Activated CD4-positive, alpha-beta T cell treated with anti-CD3 and anti-CD28 coated beads for 36 hours (primary cell): ENCODE results near the gene HOXC9. TPM values are rescaled to one million over a fixed set of nuclear protein-coding genes. Genes with fewer than 3 reads are reported as not detected.

Experiments used
- ATAC-seq: fragments of 200-7000 bp; cut with Tn5 transposase; one replicate; pipeline ENCODE4 v1.10.0; 2021; ENCODE audit warnings: mild to moderate bottlenecking, moderate library complexity
- CTCF ChIA-PET: fragments of 350-600 bp; sonication (Branson Sonifier 250); formaldehyde crosslinking; loops from one replicate; lab custom pipeline; 2021; ENCODE audit warnings: antibody characterized with exemption; lab: Charles Lee
- POLR2A ChIA-PET: fragments of 350-600 bp; sonication (Branson Sonifier 250); formaldehyde crosslinking; loops from one replicate; lab custom pipeline; 2021; ENCODE audit warnings: antibody characterized with exemption, inconsistent platforms; lab: Charles Lee
- DNase-seq: peaks from one replicate; pipeline ENCODE4 v3.0.0-alpha.2; 2020
- H3K27ac Mint-ChIP-seq: one replicate; pipeline ENCODE4 v1.8.0; 2021; ENCODE audit warnings: mixed read lengths
- H3K27me3 Mint-ChIP-seq: one replicate; pipeline ENCODE4 v1.8.0; 2021; ENCODE audit warnings: mixed read lengths
- H3K36me3 Mint-ChIP-seq: one replicate; pipeline ENCODE4 v1.8.0; 2021; ENCODE audit warnings: low read depth, mixed read lengths
- H3K4me1 Mint-ChIP-seq: one replicate; pipeline ENCODE4 v1.8.0; 2021; ENCODE audit warnings: mixed read lengths
- H3K4me3 Mint-ChIP-seq: one replicate; pipeline ENCODE4 v1.8.0; 2021; ENCODE audit warnings: mild to moderate bottlenecking, moderate library complexity, mixed read lengths
- H3K9me3 Mint-ChIP-seq: one replicate; pipeline ENCODE4 v1.8.0; 2021; ENCODE audit warnings: low read depth, mixed read lengths
- intact Hi-C, 2 experiments: fragments of 100-400 bp; cut with DNase I in 1 of 2; cut with micrococcal nuclease in 1 of 2; formaldehyde crosslinking; loops; one replicate each; pipeline versions ENCODE4 v1.14.2 to v1.15.1; 2022 to 2024; cut with DNase I, micrococcal nuclease
- total RNA-seq, 2 experiments: library from RNA; stranded (reverse); gene quantifications; one replicate each; pipeline ENCODE4 v1.2.3, GENCODE V29; 2021

The HOXC9 gene
- total RNA-seq, 2 experiments from 2014 or later: not detected

GRCh38 chr12:53963434-53964314 lies 36.3 kb upstream of the HOXC9 start:
- Mint-ChIP-seq H3K27ac (no peak overlapping the region), H3K27me3 (peaks cover 81% of the 10 kb centered on the region), H3K4me1 (peaks cover 29% of the 10 kb centered on the region), H3K36me3 (no peaks in the 10 kb centered on the region), H3K9me3 (no peaks in the 10 kb centered on the region), H3K4me3 (no peak overlapping the region)
- intact Hi-C loops: loop anchor here in 1 of 2 experiments (2.0 to 5.0 kb wide), 2 partner anchors 13 to 36 kb away; no protein-coding TSS in a partner anchor
- ChIA-PET POLR2A (no interaction called here), CTCF (interaction anchor here (0.7 to 1.4 kb wide), 5 partner anchors 9 to 246 kb away, joined by 3 to 6 read pairs (median 3); no protein-coding TSS in a partner anchor)
- DNase-seq (no peak), ATAC-seq (no peak)

GRCh38 chr12:53964315-53964713 lies 35.6 kb upstream of the HOXC9 start:
- CTCF ChIA-PET: interaction anchor here (0.7 to 1.1 kb wide), 3 partner anchors 12 to 245 kb away, joined by 3 to 4 read pairs (median 3); no protein-coding TSS in a partner anchor
- no peak overlapping the region for H3K27ac Mint-ChIP-seq

GRCh38 chr12:53965281-53966084 lies 34.5 kb upstream of the HOXC9 start:
- Mint-ChIP-seq H3K36me3 (no peaks in the 10 kb centered on the region), H3K27ac (no peak overlapping the region), H3K4me1 (peaks cover 27% of the 10 kb centered on the region), H3K9me3 (no peaks in the 10 kb centered on the region), H3K27me3 (peaks cover 81% of the 10 kb centered on the region), H3K4me3 (no peak overlapping the region)
- POLR2A ChIA-PET: no interaction called here
- peak; percentile 45 for DNase-seq
- no peak for ATAC-seq
- CTCF ChIA-PET: interaction anchor here (0.5 to 2.3 kb wide), 4 partner anchors 26 to 251 kb away, joined by 3 to 4 read pairs (median 3); no protein-coding TSS in a partner anchor
- intact Hi-C loops: loop anchor here in 1 of 2 experiments (2.0 kb wide), 1 partner anchor 15 kb away; no protein-coding TSS in a partner anchor

More at GRCh38 chr12:53964315-53964713, 35.6 kb upstream of the HOXC9 start:
- peaks cover 81% of the 10 kb centered on the region for H3K27me3 Mint-ChIP-seq
- ATAC-seq (no peak), DNase-seq (no peak)
- no peaks in the 10 kb centered on the region for H3K9me3 Mint-ChIP-seq
- no peaks in the 10 kb centered on the region for H3K36me3 Mint-ChIP-seq
- no peak overlapping the region for H3K4me3 Mint-ChIP-seq
- intact Hi-C loops: loop anchor here in 1 of 2 experiments (2.0 to 5.0 kb wide), 2 partner anchors 14 to 37 kb away; no protein-coding TSS in a partner anchor
- POLR2A ChIA-PET: no interaction called here
- H3K4me1 Mint-ChIP-seq: peaks cover 29% of the 10 kb centered on the region

- Mint-ChIP-seq H3K36me3 (no peaks in the 10 kb centered on the region), H3K27me3 (peaks cover 85% of the 10 kb centered on the region), H3K4me3 (no peak overlapping the region), H3K9me3 (no peaks in the 10 kb centered on the region), H3K4me1 (peaks cover 25% of the 10 kb centered on the region), H3K27ac (no peak overlapping the region)
- ChIA-PET CTCF (interaction anchor here (0.8 to 2.3 kb wide), 3 partner anchors 16 to 26 kb away, joined by 3 to 4 read pairs (median 3); no protein-coding TSS in a partner anchor), POLR2A (interaction anchor here (0.6 kb wide), 1 partner anchor 62 kb away, joined by 3 read pairs; no protein-coding TSS in a partner anchor)
- intact Hi-C loops: no loop called here
- ATAC-seq (no peak), DNase-seq (no peak)
Measured at GRCh38 chr12:53966085-53966384, 33.9 kb upstream of the HOXC9 start.

- no peaks in the 10 kb centered on the region for H3K9me3 Mint-ChIP-seq
- ChIA-PET POLR2A (interaction anchor here (0.6 kb wide), 1 partner anchor 61 kb away, joined by 3 read pairs; no protein-coding TSS in a partner anchor), CTCF (interaction anchor here (0.6 to 2.3 kb wide), 4 partner anchors 15 to 25 kb away, joined by 3 to 4 read pairs (median 3); partner anchors contain the start of gene HOXC10)
- no peak overlapping the region for H3K27ac Mint-ChIP-seq
- ATAC-seq (no peak), DNase-seq (no peak)
- intact Hi-C loops: no loop called here
- peaks cover 90% of the 10 kb centered on the region for H3K27me3 Mint-ChIP-seq
- peaks cover 25% of the 10 kb centered on the region for H3K4me1 Mint-ChIP-seq
- no peaks in the 10 kb centered on the region for H3K36me3 Mint-ChIP-seq
- H3K4me3 Mint-ChIP-seq: no peak overlapping the region
Measured at GRCh38 chr12:53966385-53967133, 33.4 kb upstream of the HOXC9 start.

GRCh38 chr12:53967421-53967925 lies 32.5 kb upstream of the HOXC9 start:
- Mint-ChIP-seq H3K4me1 (peaks cover 25% of the 10 kb centered on the region), H3K27ac (no peak overlapping the region), H3K9me3 (no peaks in the 10 kb centered on the region), H3K27me3 (peaks cover 94% of the 10 kb centered on the region), H3K4me3 (no peak overlapping the region), H3K36me3 (no peaks in the 10 kb centered on the region)
- intact Hi-C loops: no loop called here
- ATAC-seq (no peak), DNase-seq (no peak)
- ChIA-PET CTCF (interaction anchor here (1.1 to 2.3 kb wide), 2 partner anchors 24 to 35 kb away, joined by 3 to 4 read pairs; no protein-coding TSS in a partner anchor), POLR2A (no interaction called here)

GRCh38 chr12:53968214-53969127 lies 31.5 kb upstream of the HOXC9 start:
- Mint-ChIP-seq H3K27me3 (peaks cover 94% of the 10 kb centered on the region), H3K4me1 (peaks cover 31% of the 10 kb centered on the region), H3K9me3 (no peaks in the 10 kb centered on the region), H3K4me3 (no peak overlapping the region), H3K27ac (no peak overlapping the region), H3K36me3 (no peaks in the 10 kb centered on the region)
- CTCF ChIA-PET: interaction anchor here (0.6 to 1.1 kb wide), 4 partner anchors 34 to 375 kb away, joined by 3 to 6 read pairs (median 4); no protein-coding TSS in a partner anchor
- no peak for DNase-seq
- ATAC-seq: no peak
- intact Hi-C loops: no loop called here
- POLR2A ChIA-PET: no interaction called here

GRCh38 chr12:53969588-53970259 lies 30.2 kb upstream of the HOXC9 start:
- Mint-ChIP-seq H3K4me1 (peaks cover 27% of the 10 kb centered on the region), H3K4me3 (no peak overlapping the region), H3K9me3 (no peaks in the 10 kb centered on the region), H3K36me3 (no peaks in the 10 kb centered on the region), H3K27me3 (peaks cover 87% of the 10 kb centered on the region), H3K27ac (no peak overlapping the region)
- no peak for DNase-seq
- ATAC-seq: no peak
- intact Hi-C loops: loop anchor here (5.0 kb wide), 1 partner anchor 32 kb away; the partner anchor contains the start of gene HOXC13 (in 2 of the 2)
- CTCF ChIA-PET: interaction anchor here (0.7 to 2.6 kb wide), 3 partner anchors 11 to 16 kb away, joined by 3 to 8 read pairs (median 5); partner anchors contain the start of gene HOXC10
- POLR2A ChIA-PET: no interaction called here

- H3K27me3 Mint-ChIP-seq: peaks cover 86% of the 10 kb centered on the region
- CTCF ChIA-PET: interaction anchor here (1.9 to 2.6 kb wide), 2 partner anchors 11 to 16 kb away, joined by 5 to 8 read pairs; partner anchors contain the start of gene HOXC10
- POLR2A ChIA-PET: no interaction called here
- no peaks in the 10 kb centered on the region for H3K9me3 Mint-ChIP-seq
- H3K4me3 Mint-ChIP-seq: no peak overlapping the region
- ATAC-seq (no peak), DNase-seq (no peak)
- no peaks in the 10 kb centered on the region for H3K36me3 Mint-ChIP-seq
- H3K27ac Mint-ChIP-seq: no peak overlapping the region
- peaks cover 29% of the 10 kb centered on the region for H3K4me1 Mint-ChIP-seq
- intact Hi-C loops: loop anchor here (5.0 kb wide), 1 partner anchor 33 kb away; the partner anchor contains the start of gene HOXC13 (in 2 of the 2)
Measured at GRCh38 chr12:53970451-53970850, 29.5 kb upstream of the HOXC9 start.
